HG02623 (cell line): Measurements from ENCODE around the gene PGBD5.

Source experiments
- ATAC-seq: cut with Tn5 transposase; IDR thresholded peaks from one replicate; pipeline ENCODE4 v1.9.1; 2021; ENCODE audit warnings: moderate library complexity; ENCODE audit not compliant: unreplicated experiment

Gene PGBD5

GRCh38 chr1:230398856-230399255 is 27.3 kb downstream of the PGBD5 start:
- ATAC-seq = no peak

- no peak for ATAC-seq
These were observed 29.2 kb downstream of the PGBD5 start for GRCh38 chr1:230396966-230397365.

- no peak for ATAC-seq
These were observed 30.2 kb downstream of the PGBD5 start for GRCh38 chr1:230395932-230396331.

- no peak for ATAC-seq
These were observed 31.4 kb downstream of the PGBD5 start for GRCh38 chr1:230394741-230395140.

GRCh38 chr1:230394134-230394533 is 32.0 kb downstream of the PGBD5 start:
- ATAC-seq = no peak

- ATAC-seq = no peak
These were observed 32.4 kb downstream of the PGBD5 start for GRCh38 chr1:230393722-230394121.

- ATAC-seq = no peak
These were observed 33.1 kb downstream of the PGBD5 start for GRCh38 chr1:230392920-230393521.

- no peak for ATAC-seq
These were observed 33.6 kb downstream of the PGBD5 start for GRCh38 chr1:230392536-230392909.

GRCh38 chr1:230391776-230392535 is 34.2 kb downstream of the PGBD5 start:
- no peak for ATAC-seq

- no peak for ATAC-seq
These were observed 35.8 kb downstream of the PGBD5 start for GRCh38 chr1:230390371-230390770.

GRCh38 chr1:230387876-230388275 is 38.3 kb downstream of the PGBD5 start:
- ATAC-seq = no peak

GRCh38 chr1:230387296-230387695 is 38.8 kb downstream of the PGBD5 start:
- no peak for ATAC-seq

- no peak for ATAC-seq
These were observed 39.4 kb downstream of the PGBD5 start for GRCh38 chr1:230386637-230387262.

GRCh38 chr1:230385930-230386329 is 40.2 kb downstream of the PGBD5 start:
- no peak for ATAC-seq

GRCh38 chr1:230385158-230385450 is 41.0 kb downstream of the PGBD5 start:
- no peak for ATAC-seq

GRCh38 chr1:230384380-230385157 is 41.6 kb downstream of the PGBD5 start:
- ATAC-seq = no peak

GRCh38 chr1:230383425-230383824 is 42.7 kb downstream of the PGBD5 start:
- ATAC-seq = no peak

GRCh38 chr1:230382001-230382491 is 44.1 kb downstream of the PGBD5 start:
- ATAC-seq = no peak

- no peak for ATAC-seq
These were observed 44.5 kb downstream of the PGBD5 start for GRCh38 chr1:230381585-230381984.

GRCh38 chr1:230381049-230381467 is 45.1 kb downstream of the PGBD5 start:
- ATAC-seq = no peak

- no peak for ATAC-seq
These were observed 46.2 kb downstream of the PGBD5 start for GRCh38 chr1:230379928-230380327.
